Measurements from ENCODE around the gene MMP20. TPM values are rescaled to one million over a fixed set of nuclear protein-coding genes. Genes with fewer than 3 reads are reported as not detected.

Gene MMP20
- total RNA-seq, 2 experiments from 2014 or later = not detected

- no peak for DNase-seq
- ChIA-PET POLR2A (interaction anchor here (0.6 kb wide), 1 partner anchor 72 kb away, joined by 3 read pairs; no protein-coding TSS in a partner anchor), CTCF (interaction anchor here (0.7 to 2.4 kb wide), 3 partner anchors 9 to 278 kb away, joined by 3 to 12 read pairs (median 3); no protein-coding TSS in a partner anchor)
- H3K36me3 Mint-ChIP-seq (ENCODE audit: low read depth) = no peaks in the 10 kb centered on the region
- intact Hi-C loops (cut with micrococcal nuclease) = no loop called here
- no peaks in the 10 kb centered on the region for H3K4me1 Mint-ChIP-seq (ENCODE audit: low read depth)
- TF ChIP-seq CTCF (IDR thresholded peaks at IDR 0.05) = no peak
- no peaks in the 10 kb centered on the region for H3K9me3 Mint-ChIP-seq
- no peak overlapping the region for H3K4me3 Mint-ChIP-seq
- H3K27me3 Mint-ChIP-seq = peaks cover 1% of the 10 kb centered on the region
- no peak for ATAC-seq
- no peak overlapping the region for H3K27ac Mint-ChIP-seq
Observed at GRCh38 chr11:102620179-102620578, 5.0 kb downstream of the MMP20 start.

GRCh38 chr11:102617466-102618008, 7.6 kb downstream of the MMP20 start:
- Mint-ChIP-seq H3K27me3 (no peaks in the 10 kb centered on the region), H3K27ac (no peak overlapping the region), H3K4me1 (ENCODE audit: low read depth) (peaks cover 2% of the 10 kb centered on the region), H3K9me3 (no peaks in the 10 kb centered on the region), H3K4me3 (no peak overlapping the region), H3K36me3 (ENCODE audit: low read depth) (no peaks in the 10 kb centered on the region)
- CTCF ChIA-PET = interaction anchor here (1.1 to 2.6 kb wide), 2 partner anchors 274 to 276 kb away, joined by 3 to 10 read pairs; no protein-coding TSS in a partner anchor
- ATAC-seq (no peak), DNase-seq (no peak)
- intact Hi-C loops (cut with micrococcal nuclease) = no loop called here
- no peak for TF ChIP-seq CTCF (IDR thresholded peaks at IDR 0.05)
- POLR2A ChIA-PET = no interaction called here

DNA sequence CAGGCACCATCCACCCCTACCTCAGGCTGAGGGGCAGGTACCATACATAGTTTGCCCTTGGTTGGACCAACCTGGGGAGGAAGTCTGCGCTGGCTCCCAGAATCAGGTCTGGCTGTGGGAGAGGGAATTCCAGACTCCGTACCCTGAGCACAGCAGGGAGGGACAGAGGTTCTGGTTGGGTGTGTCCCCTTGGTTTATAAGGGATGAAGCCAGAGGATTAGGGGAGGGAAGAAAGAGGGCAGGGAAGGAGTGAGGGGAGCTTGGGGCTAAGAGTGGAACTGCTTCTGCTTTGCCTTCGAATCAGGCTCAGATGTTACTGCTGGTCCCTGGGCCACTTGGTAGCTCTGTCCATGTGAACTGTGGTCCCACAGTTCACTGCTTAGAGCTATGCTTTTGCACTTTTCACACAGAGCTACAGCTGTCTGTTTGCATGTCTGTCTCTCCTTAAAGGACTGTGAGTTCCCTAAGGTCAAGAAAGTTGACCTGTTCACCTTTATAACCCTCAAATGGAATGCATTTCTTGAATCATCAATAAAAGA, 9.2 kb downstream of the MMP20 start:
- CTCF ChIA-PET = interaction anchor here (1.3 to 4.3 kb wide), 3 partner anchors 12 to 274 kb away, joined by 6 to 33 read pairs (median 10); no protein-coding TSS in a partner anchor
- peaks cover 4% of the 10 kb centered on the region for H3K4me1 Mint-ChIP-seq (ENCODE audit: low read depth)
- no peak for TF ChIP-seq CTCF (IDR thresholded peaks at IDR 0.05)
- H3K36me3 Mint-ChIP-seq (ENCODE audit: low read depth) = no peaks in the 10 kb centered on the region
- DNase-seq (no peak), ATAC-seq (peak; percentile 25)
- H3K27ac Mint-ChIP-seq = no peak overlapping the region
- no peak overlapping the region for H3K4me3 Mint-ChIP-seq
- intact Hi-C loops (cut with micrococcal nuclease) = no loop called here
- H3K9me3 Mint-ChIP-seq = no peaks in the 10 kb centered on the region
- POLR2A ChIA-PET = no interaction called here
- H3K27me3 Mint-ChIP-seq = no peaks in the 10 kb centered on the region

- no peaks in the 10 kb centered on the region for H3K36me3 Mint-ChIP-seq (ENCODE audit: low read depth)
- H3K9me3 Mint-ChIP-seq = no peaks in the 10 kb centered on the region
- no peaks in the 10 kb centered on the region for H3K27me3 Mint-ChIP-seq
- peaks cover 5% of the 10 kb centered on the region for H3K4me1 Mint-ChIP-seq (ENCODE audit: low read depth)
- TF ChIP-seq CTCF (IDR thresholded peaks at IDR 0.05) = no peak
- ChIA-PET POLR2A (interaction anchor here (0.6 kb wide), 1 partner anchor 8 kb away, joined by 3 read pairs; no protein-coding TSS in a partner anchor), CTCF (interaction anchor here (0.9 to 5.2 kb wide), 7 partner anchors 11 to 346 kb away, joined by 3 to 105 read pairs (median 15); no protein-coding TSS in a partner anchor)
- intact Hi-C loops (cut with micrococcal nuclease) = no loop called here
- no peak overlapping the region for H3K27ac Mint-ChIP-seq
- DNase-seq = no peak
- ATAC-seq = no peak
- no peak overlapping the region for H3K4me3 Mint-ChIP-seq
Observed at GRCh38 chr11:102615077-102615893, 9.8 kb downstream of the MMP20 start.
